Brain pericyte (primary cell): ENCODE results near the gene USH2A.

Source experiments
- DNase-seq: peaks from one replicate; pipeline ENCODE4 v3.0.0-alpha.2; 2012; ENCODE audit warnings: low read depth, low spot score

Gene USH2A

DNA sequence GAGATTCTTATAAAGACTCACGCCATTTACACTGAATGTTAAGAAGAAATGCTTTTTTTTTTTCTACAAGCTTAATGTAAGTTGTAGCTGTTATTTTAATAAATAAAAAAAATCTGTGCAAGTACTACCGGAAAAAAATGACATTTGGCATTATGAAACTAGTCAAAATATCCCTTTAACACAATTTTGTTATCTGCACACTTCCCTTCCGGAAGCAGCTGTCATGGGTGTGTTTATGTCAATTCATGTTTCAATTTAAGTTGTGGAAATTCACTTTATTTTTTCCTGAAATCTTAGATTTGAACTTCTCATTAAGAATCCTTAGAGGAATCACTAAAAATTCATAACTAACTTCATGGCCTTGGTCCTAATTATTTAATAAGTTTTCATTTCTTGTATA is 548.0 kb downstream of the USH2A start:
- no peak for DNase-seq

DNA sequence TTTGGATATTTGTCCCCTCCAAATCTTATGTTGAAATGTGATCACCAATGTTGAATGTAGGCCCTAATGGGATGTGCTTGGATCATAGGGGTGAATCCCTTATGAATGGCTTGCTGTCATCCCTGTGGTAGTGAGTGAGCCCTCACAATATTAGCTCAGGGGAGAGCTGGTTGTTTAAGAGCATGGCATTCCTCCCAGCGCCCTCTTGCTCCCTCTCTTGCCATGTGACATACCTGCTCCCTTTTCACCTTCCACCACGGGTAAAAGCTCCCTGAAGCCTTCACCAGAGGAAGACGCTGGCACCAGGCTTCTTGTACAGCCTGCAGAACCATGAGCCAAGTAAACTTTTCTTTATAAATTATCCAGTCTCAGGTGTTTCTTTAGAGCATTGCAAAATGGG is 550.6 kb downstream of the USH2A start:
- DNase-seq, result no peak

DNA sequence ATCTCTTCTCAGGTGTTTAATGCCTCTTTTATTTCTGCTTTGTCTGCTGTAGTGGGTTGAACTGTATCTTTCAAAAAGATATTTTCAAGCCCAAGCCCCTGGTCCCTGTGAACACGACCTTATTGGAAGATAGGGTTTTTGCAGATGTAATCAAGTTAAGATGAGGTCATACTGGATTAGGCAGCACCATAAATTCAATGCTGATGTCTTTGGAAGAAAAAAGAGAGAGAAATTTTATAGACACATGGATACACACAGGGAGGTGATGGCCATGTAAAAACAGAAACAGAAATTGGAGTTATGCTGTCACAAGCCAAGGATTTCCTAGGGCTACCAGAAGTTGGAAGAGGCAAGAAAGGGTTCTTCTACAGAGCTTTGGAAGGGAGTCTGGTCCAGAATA is 554.7 kb downstream of the USH2A start:
- no peak for DNase-seq

DNA sequence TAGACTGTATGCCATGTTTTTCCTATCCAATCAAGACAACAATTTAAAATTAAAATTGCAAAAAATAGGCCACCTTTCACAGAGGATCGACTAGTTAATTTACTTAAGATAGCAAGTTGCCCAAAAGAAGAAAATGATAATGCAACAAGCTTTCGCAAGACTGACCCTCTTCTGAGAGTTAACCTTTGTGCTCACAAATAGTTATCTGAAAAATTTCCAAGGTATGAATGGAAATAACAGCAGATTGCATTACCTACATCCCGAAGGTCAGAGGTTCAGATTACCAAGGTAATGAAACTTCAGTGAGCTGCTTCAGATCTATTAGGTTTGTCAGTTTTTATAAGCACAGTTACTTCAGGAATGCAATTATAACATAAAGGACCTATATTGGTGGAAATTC is 558.2 kb downstream of the USH2A start:
- DNase-seq, result no peak

DNA sequence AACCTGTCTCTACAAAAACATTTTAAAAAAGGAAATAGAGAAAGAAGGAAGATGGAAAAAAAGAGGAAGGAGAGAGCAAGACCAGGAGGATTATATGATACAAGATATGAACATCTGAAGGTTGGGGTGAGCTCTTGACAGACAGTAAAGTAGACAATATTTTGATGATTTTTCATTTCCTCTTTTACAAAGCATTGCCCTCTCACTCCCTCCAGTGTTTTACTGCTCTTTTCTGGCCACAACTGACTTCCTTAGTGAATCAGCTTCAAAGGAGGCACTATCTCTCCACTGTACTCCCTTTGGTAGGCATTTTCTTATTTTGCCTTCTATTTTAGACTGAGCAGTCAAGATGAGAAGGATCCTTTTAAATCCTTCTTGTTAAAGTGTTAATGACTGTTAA is 559.5 kb downstream of the USH2A start:
- DNase-seq, result no peak

DNA sequence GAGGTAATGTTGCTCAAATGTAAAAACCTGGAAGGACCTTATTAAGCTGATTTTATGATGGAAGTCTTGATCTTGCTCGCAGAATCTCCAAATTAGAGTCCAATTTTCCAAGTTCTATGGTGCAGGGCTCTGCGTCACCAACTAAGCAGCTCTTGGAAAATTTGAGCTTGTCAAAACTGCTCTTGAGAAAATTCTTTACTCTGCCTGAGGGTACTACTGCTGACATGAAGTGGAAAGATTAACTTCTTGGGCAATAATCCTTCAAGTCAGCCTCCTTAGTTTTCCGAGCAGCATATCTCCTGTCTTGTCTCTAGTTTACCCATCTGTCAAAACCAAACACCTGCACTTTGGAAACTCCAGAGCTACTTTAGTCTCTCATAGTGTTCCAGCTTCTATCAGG is 562.4 kb downstream of the USH2A start:
- no peak for DNase-seq

DNA sequence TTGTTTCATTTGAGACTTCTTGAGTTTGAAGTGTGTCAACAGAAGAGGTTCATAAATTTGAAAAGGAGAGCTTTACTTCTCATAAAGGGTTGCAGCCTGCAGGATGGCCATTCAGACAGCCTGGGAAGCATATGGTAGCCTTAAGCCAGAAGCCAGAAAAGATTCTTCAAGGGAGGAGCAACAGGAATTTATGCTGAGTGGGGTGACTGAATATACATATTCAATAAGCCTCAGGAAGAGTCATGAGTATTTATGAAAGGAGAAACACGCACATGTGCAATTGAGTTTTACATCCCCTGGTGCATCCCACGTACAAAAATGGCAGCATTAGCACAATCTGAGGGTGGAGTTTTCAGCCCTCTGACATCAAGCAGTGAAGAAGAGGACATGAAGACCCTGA is 565.9 kb downstream of the USH2A start:
- no peak for DNase-seq

DNA sequence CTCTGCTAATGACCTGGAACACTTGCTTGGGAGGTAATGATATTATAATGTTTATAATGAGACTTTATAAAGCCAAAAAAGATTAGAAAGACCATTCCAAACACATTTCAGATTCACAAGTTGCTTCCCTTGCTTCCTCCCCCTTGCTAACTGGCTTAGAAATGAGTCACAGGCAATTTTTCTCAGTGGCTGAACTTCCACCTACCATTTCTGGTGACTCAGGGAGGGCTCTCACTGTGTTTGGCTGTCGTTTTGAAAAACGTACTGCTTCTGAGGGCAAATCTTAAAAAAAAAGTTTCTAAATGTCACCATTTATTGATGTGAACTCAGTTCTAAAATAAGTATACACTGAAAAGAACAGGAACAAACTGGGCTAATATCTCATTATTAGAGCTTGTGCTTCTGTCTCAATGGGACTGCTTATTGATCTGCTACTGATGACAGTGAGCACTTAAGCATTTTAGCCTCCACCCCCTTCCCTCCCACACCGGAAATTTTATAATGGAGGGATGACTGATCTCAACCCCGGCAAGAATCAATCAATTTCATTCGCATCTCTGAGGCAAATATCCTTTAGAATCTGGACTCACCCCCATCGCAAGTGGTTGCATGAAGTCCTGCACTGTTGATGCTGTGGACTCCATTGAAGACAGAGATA is 577.9 kb downstream of the USH2A start:
- no peak for DNase-seq

DNA sequence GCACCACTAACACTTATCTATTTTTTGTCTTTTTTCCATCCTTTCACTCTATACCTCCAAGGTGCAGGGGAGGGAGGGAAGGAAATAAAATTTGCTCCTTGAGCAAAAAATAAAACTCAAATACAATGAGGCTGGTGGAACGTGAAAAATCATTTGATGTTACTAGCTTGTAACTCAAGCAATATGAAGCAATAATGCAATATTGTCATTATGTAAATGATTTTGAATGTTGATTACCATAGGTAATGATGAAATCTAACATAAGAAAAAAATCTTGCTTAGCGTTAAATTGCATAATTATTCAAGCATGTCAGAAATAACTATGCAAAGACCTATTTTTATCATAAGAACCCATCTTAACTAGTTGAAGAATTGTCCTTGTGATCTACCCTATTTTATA is 578.5 kb downstream of the USH2A start:
- DNase-seq, result no peak

DNA sequence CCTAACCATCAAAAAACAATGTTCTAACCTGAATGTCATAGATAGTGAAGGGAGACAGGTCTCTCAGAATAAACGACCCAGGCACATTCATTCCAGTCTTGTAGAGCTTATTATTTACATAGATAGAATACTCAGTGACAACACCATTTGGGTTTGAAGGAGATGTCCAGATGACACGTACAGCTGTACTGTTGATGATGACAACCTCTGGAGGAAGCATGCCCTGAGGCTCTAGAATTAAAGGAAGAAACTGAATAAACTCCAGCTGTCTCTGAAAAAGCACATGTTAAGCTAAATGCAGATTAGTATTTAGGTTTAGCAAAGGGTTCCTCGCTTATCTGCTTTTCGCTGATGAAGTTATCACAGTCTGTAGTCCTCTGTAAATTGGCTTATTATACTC is 579.0 kb downstream of the USH2A start:
- DNase-seq, result no peak

DNA sequence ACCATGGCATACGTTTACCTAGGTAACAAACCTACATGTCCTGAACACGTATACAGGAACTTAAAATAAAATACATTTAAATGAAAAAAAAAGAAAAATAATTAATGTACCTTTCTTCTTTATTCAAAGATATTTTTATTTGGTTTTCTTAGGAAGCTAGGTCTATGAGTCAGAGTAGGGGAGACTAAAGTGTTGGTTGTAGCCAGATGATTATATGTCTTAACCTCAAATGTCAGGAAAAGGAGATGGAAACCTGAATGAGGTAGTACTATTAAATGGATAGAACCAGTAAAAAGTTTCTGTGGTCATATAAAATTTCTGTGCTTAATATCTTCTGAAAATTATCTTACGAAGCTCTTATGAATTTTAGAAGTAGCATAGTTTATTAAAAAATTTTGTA is 580.3 kb downstream of the USH2A start:
- no peak for DNase-seq

DNA sequence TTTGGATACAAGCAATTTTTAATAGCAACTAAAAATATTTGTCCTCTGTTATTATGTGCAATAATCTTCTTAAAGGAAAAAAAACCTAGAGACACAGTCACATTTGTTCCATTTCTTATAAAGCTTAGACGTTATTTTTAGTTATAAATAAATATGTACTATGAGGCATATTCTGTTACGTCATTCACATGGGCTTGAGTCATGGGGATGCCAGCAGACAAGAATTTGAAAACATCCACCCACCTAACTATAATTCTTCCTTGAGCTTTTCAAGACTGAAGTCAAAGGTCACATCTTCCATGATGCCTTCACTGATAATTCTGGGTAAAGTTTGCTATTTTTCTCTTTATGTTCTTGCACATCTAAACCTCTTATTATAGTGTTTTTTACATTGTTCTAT is 587.3 kb downstream of the USH2A start:
- no peak for DNase-seq

DNA sequence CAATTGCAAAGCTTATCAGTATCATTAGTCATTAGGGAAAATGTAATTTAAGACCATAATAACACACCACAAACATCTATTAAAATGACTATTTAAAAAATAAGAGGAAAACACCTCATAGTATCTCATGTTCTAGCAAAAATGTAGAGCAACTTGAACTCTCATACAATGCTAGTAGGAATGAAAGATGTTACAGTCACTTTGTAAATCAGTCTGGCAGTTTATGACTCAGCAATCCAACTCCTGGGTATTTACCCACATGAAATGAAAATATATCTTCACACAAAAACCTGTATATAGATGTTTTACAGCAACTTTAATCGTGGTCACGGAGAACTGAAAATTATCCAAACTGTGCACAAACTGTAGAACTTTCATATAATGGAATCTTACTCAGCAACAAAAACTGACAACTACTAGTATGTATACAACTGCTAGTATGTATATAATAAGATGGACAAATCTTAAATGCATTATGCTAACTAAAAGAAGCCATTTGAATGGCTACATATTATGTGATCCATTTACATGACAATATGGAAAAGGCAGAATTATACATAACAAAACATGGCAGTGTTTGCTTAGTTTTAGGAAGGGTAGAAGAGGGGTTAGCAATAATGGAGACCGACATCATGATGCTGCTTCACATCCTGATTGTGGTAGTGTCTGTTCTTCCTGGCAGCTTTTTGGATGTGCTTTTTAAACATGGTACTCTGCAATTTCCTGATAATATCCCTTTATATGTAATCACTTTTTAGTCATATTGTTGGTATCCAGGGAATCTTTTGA is 589.1 kb downstream of the USH2A start:
- DNase-seq, result no peak

DNA sequence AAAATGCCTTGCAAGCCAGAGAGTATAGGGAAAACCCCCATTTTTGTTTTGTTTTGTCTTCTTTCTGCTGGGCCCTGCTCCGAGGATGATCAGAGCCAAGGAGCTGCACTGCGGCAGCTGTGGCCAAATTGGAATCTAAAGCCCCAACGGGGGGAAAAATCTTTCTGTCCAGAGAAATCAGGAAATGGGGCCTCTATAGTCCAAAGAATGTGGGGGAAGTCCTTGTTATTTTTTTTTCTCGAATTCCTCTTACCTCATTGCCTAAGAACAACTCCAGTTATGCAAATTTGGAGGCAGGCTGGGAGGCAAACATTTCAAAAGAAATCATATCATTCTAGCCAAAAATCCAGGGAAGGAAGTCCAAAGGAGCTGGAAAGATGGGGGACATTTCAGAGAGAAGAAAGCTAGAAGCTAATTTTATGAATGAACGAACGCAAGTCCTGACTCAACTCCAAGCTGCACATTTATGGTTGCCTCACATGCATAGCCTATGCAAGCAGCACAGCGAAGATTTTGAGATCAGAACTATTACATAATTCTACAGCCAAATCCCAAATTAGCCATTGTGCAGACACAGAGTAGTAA is 592.9 kb downstream of the USH2A start:
- DNase-seq, result no peak

DNA sequence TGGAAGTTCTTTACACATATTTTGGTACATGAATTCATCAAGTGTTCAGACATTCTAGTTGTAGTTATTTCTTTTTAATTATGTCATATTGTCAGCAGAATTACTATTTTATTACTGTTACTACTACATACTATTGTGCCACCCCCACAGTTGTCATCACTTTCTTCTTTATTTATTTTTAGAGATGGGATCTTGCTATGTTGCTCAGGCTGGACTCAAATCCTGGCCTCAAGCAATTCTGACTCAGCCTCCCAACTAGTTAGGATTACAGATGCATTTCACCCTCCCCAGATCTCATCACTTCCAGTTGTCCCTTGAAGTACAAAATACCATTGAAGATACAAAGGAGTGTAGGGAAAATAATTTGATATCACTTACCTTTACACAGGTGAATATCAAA is 598.2 kb downstream of the USH2A start:
- DNase-seq, result no peak

DNA sequence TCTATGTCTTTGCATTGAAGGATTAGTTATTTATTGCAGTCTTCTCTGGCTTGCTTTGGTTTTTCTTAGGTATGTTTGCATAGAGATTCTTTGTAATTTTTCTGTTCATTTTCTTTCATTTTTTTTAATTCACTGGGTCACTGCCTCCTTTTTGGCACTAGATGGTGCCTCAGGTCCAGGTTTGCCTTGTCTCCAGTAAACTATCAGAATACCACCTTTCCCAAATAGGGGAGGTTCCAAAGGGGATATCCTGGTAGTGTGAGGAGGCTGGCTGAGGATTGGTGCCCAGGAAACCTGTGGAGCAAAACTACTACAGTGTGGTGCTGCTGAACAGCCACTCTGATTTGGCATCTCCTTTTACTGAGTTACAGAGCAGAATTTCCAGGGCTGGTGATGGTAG is 599.0 kb downstream of the USH2A start:
- DNase-seq, result no peak

DNA sequence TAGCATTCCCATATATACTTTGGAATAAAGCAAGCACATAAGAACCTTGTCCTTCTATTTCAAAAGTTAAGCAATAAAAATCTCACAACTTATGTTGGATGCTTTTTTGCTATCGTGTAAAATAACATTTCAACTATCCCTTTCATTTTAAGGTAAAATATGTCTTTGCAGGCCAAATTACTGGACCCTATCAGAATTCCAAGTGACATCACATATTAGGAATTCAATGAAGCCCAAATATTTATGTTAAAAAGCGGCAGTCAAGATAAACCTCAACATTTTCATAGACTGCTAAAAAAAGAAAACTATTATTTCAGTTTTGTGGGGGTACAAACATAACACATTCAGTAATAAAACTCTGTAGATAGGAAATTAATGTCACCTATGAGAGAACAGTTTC is 604.1 kb downstream of the USH2A start:
- no peak for DNase-seq

DNA sequence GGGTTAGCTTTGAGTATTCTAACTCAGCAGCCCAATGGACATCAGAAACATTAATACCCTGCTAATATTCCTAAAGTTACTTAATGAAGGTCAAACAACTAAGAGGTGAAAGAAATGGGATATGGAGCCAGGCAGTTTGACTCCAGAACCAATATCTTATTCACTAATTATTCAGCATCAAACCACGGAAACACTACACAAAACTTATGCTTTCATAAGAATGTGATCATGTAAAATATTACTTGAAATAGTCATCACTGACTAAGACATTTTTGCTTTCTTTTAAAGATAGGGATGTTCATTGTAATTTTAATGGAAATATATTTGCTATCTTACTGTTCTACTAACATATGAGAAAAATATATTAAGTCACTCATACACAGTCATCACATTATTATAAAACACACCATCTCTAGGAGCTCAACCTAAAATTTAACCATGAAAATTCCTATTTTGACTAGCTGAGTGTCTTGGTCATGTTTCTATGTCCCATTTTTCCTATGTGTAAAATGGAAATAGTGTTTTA is 615.3 kb downstream of the USH2A start:
- no peak for DNase-seq

DNA sequence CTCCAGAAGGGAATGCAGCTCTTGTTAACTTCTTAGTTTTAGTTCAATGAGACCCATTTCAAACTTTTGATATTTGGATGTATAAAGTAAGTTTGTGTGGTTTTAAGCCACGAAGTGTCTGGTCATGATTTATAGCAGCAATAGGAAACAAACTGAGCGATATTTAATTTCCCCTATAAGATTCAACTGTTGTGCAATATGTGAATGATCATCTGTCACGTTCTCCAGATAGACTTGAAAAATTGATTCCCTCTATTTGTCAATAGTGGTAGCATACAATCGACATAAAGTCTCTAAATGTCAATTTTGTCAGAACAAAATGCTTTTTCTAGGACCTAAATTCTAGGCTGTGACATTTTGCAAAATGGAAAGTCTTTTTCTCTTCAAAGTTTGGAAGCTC is 616.0 kb downstream of the USH2A start:
- no peak for DNase-seq

DNA sequence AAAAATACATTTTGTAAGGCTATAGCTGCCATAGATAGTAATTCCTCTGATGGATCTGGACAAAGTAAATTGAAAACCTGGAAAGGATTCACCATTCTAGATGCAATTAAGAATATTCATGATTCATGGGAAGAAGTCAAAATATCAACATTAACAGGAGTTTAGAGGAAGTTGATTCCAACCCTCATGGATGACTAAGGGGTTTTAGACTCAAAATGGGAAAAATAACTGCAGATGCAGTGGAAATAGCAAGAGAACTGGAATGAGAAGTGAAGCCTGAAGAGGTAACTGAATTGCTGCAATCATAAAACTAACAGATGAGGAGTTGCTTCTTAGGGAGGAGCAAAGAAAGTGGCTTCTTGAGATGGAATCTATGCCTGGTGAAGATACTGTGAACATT is 625.4 kb downstream of the USH2A start:
- DNase-seq, result no peak

DNA sequence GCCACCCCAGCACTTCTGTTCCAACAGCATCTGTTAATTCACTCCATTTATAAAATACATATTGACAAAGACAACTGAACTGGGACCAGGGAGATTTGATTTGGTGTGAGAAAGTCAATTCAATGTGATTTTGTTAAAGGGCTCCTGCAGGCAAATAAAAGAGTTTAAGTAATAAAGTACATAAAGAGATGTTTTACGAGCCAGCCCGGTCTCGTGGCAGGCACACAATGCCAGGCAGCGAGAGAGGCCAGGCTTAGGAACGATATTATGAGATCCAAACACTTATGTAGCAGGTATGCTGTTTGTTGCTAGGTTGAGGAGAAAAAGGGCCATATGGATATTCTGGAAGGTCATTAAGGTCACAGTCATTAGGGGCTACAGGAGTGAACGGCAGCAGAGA is 629.1 kb downstream of the USH2A start:
- DNase-seq, result no peak

DNA sequence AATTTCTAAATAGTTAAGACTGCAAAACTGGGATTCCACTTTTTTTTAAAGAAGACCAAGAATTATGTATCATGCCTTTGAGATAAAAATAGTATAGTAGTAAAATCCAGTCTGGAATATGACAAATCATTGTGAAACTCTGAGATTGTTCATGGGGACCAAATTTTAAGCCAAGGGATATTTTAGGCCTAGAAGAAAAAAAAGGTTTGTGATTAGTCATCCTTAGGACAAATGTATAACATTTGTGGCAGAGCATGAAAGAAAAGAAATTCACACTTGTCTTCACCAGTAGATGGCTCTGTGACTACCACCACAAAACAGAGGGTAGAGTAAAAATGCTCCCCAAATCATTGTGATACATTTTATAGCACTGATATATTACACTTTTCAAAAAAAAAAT is 630.1 kb downstream of the USH2A start:
- no peak for DNase-seq

DNA sequence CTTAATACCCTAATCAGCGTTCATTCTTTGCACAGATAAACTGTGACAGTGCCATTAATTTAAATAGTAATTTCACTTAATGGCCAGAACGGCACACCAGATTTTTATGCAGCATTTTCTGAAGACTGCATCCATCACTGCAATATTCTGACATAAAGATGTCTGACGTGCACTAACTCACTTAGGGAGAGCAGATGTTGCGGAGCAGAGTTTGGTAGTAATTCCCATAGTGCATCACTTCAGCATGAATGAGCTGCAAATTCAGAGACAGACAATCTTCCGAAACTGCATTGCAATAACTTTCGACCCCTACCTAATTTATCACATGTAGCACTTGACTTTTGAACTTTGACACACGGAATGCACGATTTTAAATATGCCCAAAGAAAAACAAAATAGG is 630.8 kb downstream of the USH2A start:
- no peak for DNase-seq
